GM18498 (cell line): ENCODE measurements around the gene MEF2D.

ENCODE experiments used
- ATAC-seq: cut with Tn5 transposase; IDR thresholded peaks from one replicate; pipeline ENCODE4 v1.9.1; 2021; ENCODE audit warnings: mild to moderate bottlenecking, moderate library complexity; ENCODE audit not compliant: unreplicated experiment

MEF2D gene

DNA sequence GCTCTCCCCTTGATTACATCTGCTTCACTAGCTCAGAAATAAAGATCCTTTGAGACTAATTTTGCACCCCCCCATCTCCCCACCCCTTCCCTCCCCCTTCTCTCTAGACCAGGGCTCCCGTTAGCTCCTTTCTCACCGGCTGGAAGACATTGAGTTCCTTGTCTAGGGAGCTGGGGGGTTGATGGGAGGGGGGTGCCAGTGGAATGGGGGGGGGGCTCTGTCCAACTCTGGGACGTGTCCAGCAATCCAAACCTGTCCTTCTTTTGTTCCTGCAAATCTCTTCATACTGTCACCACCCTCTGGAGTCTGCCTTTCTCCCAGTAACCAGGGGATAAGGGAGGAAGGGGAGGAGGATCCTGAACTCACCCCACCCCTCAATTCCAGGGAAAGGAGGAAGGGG lies 69.7 kb downstream of the MEF2D start:
- no peak for ATAC-seq

DNA sequence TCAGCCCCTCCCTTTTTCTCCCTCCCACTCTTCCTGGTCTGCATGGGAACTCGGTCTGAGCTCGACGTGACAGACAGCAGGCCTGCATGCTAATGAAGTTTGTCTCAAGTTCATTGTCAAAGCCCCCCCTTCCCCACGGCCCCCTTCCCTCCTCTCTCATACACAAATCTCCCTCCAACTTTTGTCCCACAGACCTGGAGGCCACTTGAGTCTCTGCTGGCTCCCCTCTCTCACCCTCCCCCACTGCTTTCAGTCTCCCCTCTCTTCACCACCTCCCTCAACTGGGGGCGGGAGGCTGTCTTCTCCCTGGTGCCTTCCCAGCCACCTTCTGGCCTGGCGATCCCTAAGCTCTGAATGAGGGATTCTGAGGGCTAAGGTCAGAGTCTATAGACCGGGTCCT lies 70.3 kb downstream of the MEF2D start:
- ATAC-seq, result no peak

DNA sequence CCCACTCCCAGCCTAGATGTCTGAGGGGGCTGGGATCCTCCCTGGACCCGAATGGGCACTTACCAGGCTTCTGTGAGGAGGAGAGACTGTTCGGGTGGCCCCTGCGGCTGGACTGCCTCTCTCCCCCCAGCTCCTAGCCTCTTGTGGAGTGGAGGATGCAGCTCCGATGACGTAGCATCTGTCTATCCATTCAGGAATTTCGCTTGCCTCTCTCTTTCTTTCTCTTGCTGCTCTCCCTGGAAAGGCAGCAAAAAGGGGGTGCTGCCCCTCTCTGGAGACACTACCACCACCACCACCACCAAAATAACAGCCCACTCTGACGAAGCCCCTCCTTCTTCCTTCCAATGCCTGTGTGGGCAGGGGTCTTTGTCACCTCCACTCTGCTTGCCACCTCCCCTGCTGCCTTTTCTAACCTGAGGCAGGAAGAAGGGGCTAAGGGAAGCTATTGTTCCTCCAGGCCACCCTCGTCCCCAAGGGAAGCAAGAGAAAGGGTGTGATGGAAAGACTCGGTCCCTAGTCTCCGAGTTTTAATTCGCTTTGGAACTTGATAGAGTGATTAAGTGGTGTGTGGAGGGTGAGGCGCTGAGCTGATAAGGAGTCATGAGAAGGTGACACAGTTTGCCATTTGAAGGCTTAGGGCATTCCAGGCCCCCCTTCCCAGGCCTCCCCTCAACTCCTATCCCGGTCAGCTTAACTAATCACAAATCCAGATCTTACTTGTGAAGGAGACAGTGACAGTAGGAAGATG lies 71.1 kb downstream of the MEF2D start:
- no peak for ATAC-seq

DNA sequence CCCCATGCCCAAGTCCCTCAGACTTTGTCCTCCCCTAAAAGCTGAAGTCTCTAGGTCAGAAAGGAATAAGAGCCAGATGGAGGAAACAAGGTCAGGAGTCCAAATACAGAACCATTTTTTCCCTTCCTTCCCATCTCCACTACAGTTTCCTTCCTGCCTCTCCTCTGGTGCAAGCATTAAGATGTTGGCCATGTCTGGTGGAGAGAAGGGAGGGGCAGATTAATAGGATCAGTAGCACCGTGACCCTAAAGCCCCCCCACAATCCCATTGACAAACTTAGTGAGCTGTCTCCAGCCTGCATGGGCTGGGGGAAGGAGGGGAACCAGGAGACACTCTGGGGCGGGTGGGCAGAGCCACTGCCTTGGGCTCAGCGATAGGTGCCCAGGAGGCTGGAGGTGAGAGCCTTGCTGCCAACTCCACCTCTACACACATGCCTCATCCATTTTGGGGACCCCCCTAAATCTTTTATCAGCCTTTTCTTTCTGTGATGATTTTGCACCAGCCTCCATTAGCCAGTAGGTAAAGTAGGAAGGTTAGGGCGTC lies 71.8 kb downstream of the MEF2D start:
- ATAC-seq, result no peak

DNA sequence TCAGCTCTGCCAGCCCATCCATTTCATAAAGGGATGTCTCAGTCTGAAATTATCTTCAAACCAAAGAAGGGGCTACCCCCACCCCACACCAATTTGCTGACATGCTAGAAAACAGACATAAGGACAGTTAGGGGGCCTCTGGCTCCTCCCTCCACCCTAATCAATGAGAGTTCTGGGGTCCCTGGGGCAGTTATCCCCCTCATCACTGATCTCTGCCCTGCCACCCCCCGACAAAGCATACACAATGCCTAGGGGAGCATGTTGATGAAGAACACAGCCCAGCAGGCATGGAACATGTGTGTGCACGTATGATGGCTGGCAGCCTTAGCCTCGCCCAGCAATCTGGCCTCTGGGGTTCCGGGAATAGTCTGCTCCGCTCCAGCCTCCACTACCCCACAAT lies 72.6 kb downstream of the MEF2D start:
- no peak for ATAC-seq

DNA sequence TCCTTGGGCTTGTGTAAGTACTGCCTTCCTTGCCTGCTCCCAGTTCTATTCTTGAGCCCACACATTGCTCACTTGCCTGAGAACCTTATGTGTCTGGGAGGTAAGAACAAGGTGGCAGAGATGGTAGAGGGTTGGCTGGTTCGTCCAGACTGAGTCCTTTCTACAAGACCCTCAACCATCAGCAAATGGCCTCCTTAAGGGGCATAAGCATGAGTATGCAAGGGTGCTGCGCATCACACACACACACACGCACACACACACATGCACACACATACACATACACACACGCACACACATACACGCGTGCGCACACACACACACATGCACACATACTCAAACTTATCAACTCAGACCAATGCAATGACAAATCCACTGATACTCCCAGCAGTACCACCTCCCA lies 74.6 kb downstream of the MEF2D start:
- ATAC-seq, result no peak

DNA sequence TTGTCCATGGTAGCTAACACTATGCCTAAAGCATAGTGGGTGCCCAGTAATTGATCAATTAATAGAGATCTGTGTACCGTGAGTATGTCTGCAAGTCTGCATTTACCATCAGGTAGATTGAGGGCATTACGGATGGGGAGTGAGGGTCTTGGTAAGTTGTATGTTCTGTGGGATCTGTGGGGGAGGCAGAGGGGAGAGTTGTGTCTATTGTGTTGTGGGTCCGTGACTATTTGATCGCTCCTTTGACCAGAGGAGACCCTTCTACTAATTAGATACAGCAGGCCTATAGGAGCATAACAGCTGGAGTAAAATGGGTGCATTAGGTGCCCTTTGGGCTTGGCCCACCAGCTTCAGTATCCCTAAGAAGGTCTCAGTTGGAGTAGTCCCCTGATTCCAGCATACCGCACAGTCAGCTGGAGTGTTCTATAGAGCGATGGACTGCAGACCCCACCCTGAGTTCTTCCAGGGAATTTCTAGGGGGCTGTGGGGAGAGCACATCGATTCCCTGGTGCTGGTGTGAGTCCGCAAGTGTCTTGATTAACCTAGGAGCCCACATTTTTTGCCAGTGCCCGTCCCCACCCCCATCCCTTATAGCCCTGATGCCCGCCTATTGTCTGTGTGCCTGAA lies 75.7 kb downstream of the MEF2D start:
- no peak for ATAC-seq

DNA sequence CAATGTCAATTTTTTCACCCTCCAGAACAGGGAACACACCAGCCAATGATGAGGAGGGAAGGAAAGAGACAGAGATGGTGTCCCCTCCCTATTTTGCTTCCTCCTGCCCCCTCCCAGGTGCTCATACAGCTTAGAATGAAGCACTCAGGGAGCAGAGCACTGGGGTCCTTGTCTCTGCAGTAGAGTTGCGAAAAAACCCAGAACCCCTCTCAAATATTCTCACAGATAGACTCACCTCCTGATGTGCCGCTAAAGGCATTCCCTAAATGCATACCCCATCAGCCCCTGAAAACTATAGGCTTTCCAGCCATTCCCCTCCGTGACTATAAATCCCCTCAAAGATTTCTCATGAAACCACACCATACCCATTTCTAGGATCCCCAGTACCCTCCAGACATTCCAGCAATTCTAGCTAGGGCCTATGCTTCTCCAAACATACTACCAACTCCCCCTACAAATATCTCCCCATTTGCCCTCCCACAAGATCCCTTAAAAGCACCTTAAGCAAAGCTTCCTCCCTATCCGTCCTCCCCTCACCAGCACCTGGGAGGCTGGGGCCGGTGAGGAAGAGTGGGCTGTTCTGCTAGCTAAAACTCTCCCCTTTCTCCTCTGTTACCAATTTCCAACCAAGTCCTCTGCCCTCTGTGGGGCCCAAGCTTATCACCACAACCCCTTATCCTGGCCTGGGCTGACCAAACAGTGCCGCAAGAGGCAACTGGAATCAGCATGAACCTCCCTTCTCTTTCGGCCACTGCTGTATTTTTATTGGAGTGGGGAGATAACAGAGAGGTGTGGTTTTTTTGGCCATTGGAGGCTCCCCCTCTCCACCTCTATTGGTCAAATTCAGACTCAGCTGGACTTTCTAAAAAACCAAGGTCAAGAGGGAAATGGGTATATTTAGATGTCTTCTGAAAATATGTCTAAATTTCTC lies 76.9 kb downstream of the MEF2D start:
- no peak for ATAC-seq

DNA sequence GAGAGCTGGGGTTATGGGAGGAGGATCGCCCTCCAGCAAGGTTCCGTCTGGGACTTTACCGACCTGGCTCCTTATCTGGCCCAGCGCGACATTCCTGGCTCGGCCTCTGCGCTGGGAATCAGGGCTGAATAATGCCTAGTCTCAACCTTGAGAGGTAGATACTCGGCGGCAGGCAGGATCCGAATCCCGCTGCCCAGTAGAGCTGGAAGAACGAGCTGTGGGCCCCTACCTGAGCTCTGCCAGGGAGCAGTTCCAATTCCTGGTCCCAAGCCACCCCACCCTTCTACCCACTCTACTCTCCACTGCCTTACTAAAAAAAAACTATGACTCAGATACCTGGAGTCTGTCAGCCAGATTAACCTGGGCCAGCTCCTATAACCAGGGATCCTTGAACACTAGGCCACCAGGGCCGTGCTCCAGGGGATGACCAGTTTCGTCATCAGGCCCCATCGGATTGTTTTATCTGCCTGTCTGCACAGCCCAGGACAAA lies 77.9 kb downstream of the MEF2D start:
- no peak for ATAC-seq

DNA sequence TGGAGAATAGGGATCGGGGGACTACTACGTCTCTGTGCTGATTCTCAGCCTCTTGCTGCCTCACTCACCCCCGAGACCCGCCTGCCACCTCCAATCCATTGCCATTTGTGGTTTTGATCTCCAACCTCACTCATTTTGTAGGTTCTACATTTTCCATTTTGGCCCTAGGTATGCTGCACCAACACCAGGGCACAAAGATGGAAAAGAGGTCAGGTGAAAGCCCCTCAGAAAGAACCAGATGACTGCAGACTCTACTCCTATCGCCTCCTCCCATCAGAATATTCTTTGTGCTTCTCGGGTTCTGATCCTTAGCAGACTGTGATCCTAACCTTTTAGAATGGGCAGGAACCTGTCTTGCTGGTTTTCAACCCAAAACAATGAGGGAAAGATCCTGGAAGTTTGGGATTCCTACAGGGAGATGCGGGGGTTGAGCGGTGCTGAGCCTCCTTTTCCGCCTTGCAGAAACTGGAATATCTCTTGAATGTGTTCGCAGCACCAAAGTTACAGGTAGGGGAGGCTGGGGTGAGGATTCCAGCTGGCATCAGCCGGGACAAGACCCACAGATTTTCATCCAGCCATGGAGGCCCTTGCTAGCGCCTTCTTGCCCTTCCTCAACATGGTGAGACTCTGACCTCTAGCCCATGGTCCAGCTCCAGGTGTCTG lies 78.5 kb downstream of the MEF2D start:
- ATAC-seq, result no peak

DNA sequence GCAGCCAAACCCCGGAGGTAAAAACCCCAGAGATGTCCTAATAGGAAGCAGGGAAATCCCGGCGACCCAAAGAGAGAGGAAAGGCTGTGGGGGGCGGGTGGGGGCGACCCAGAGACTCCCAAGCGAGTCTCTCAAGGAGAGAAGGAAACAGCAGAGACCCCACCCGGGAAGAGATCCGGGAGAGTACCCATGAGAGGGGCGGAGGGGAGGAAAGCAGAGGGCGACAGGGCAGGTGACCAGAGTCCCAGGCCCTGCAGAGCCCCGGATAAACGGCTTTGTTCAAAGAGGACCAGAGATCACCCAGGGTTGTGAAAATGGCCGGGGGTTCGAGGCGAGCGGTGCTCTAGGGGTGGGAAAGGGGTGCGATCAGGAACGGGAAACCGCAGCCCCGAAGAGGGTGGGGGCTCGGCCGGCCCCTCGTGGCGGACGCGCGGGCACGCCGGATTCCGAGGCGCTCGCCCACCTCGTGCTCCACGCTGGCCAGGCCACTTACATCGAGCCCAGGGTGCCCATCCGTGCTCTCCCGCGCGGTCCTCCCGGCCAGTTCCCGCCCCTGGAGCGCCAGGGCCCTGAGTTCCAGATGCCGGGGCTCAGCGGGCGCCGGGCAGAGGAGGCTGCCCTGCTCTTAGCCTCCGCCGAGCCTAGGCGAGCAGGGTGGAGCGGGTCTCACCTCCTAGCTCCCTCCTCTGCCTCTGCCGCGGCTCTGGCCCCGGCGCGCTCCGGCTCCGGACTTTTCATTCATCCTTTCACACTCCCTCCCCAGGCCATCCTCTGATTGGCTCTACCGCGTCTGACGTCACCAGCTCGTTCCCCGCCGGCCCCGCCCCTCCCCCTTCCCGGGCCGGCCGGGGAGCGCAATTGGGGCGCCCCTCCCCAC lies 79.3 kb downstream of the MEF2D start:
- peak; percentile 74 for ATAC-seq

DNA sequence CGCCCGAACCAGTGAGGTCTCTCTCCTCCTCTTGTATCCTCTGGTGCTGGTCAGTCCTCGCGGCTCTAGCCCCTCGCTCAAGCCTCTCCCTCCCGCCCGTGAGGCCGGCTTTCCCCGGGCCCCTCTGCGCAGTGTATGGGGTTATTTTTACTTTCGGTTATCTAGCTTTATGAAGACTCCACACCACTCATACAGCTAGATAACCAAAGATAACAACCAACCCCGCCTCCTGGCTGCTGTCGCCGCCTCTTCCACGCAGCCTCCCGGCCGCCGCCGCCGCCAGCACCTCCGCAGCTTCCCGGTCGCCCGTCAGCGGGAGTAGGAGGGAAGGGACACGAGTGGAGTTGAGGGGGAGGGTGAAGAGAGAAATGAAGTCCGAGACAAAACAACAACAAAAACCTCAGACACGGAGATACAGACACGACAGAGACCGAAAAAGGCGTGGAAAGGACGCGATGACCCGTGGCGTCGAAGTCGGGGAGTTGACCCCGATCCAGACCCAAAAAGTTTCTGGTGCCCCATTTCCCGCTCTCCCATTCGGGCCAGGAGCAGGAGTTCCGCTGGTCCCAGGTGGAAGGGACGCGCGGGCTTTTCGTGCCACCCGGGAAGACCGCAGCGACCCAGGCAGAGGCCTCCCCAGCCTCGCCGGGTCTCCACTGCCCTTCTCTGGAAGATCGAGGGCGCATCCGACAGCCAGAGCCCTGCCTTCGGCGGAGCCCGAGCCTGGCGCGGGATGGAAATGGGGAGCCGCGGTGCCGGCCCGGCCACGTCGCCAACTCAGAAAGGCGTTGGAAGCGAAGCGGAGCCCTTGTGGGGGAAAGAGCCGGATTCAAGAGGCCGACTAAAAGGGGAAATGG lies 80.1 kb downstream of the MEF2D start:
- no peak for ATAC-seq

DNA sequence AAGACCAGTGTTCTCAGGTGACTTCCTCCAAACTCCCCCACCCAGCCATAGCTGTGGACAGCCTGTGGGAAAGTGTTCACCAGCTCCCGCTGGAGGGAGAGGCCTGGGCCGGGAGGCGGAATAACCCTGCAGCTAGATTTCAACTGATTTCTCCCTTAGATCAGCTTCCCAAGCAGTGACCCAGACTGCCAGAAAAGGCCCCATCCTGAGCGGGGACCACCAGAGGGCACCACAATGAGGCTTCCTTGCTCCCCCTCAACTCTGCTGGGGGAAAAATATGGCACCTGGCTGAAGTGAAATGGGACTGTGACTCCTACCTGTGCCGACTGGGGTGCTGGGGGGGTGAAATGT lies 80.7 kb downstream of the MEF2D start:
- ATAC-seq, result no peak

DNA sequence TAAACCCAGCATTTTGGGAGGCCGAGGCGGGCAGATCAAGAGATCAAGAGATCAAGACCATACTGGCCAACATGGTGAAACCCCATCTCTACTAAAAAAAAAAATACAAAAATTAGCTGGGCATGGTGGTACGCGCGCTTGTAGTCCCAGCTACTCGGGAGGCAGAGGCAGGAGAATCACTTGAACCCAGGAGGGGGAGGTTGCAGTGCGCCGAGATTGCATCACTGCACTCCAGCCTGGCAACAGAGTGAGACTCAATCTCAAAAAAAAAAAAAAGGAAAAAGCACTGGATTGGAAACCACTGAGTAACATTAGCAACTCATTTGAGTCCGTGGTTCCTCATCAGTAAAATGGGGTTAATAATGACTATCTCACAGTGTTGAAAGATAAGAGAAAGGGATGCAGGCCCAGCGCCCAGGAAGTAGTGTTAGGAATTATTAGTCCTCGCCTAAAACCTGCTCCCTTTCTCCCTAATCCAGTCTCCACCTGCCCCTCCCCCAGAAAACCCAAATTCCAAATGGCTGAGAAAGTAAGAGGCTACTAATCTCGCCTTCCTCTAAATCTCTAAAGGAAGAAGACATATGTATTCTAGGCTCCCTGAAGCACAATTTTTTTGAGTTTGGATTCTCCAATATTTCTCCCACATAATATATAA lies 82.0 kb downstream of the MEF2D start:
- ATAC-seq, result no peak

DNA sequence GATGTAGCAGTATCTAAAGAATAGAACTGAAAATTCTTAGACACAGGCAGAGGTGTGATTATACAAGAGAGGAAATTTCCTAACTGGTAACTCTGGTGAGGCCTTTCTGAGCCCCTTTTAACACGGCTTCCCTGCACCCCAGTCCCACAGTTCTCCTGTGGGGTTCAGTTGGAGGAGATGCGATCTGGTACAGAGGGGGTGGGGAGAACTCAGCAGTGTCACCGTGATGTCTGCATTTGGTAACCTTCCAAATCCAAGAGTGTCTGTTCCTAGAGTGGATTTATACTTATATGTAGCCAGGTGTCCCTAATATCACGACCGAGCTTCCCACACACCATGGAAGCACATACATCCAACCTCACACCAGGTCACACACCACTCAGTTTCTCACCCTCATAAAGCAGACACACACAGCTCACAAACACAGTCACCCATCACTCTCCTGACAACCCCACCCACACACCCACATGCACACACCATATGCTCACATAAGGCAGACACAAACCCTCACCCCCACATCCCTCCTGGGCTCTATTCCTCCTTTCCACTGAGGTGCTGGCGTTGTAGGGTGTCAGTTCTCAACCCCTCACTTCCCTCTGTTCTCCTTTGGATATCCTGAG lies 83.1 kb downstream of the MEF2D start:
- ATAC-seq, result no peak

DNA sequence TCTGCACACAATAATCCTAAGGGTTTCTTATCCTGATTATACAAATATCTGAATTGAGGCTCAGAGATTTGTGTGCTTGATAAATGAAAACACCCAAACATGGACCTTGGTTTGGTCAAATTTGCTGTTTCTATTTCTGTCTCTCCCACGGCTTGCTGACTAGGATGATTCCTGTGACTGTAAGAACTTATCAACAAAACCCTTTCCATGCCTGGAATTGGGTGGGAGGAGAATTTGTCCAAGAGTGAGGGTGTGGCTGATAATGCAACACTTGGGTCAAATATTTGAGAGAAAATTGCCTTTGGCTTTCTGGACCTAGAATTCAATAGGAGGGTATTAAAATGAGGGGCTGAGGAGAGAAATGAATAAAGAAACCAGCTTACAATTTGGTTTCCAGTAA lies 83.6 kb downstream of the MEF2D start:
- no peak for ATAC-seq

DNA sequence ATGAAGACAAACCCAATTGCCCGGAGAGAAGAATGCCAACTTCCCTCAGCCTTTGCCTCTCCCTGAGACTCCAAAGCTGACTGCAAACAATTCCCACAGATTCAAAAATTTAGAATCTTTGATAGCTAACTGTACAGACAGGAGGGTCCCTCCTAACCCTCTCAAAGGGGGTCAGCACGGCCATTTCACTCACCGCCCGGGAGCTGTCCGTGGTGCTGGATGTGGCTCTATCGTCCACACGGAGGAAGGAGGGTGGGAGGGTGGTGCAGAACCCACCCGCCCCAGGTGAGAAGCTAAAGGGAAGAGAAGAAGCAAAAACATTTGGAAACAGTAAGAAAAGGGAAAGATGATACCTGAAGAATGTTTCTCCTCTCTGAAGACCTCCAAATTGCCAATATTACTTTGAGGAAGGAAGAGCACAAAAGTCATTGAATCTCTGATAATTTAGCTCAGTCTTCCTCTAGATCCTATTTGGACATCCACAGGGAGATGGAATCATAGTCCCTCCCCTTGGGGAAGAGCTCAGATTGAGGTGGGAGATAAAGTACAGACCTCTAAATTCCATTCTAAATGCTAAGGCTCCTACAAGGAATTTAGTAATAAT lies 86.0 kb downstream of the MEF2D start:
- no peak for ATAC-seq
